LoVo (cell line): ENCODE data around the gene DDAH1.
"Not testable (repeated sequence)": the region's sequence is repeated elsewhere in the genome, so short reads cannot be mapped to it uniquely, and the experiment has no call there.

Source experiments
- DNase-seq: peaks from one replicate; pipeline ENCODE4 v3.0.0-alpha.2; 2016; ENCODE audit warnings: low spot score

Gene DDAH1

GRCh38 chr1:85359874-85360721 lies 104.9 kb downstream of the DDAH1 start:
- peak; percentile 15 for DNase-seq

GRCh38 chr1:85358702-85359438 lies 106.1 kb downstream of the DDAH1 start:
- no peak for DNase-seq

GRCh38 chr1:85357817-85358216 lies 107.1 kb downstream of the DDAH1 start:
- DNase-seq = no peak

GRCh38 chr1:85356130-85356529 lies 108.8 kb downstream of the DDAH1 start:
- DNase-seq = no peak

GRCh38 chr1:85352055-85352454 lies 112.9 kb downstream of the DDAH1 start:
- DNase-seq = no peak

GRCh38 chr1:85351202-85351828 lies 113.6 kb downstream of the DDAH1 start:
- DNase-seq = no peak

GRCh38 chr1:85349224-85349623 lies 115.7 kb downstream of the DDAH1 start:
- no peak for DNase-seq

GRCh38 chr1:85347908-85348307 lies 117.1 kb downstream of the DDAH1 start:
- no peak for DNase-seq

- not testable (repeated sequence) for DNase-seq
Observed at GRCh38 chr1:85347275-85347674, 117.7 kb downstream of the DDAH1 start.

GRCh38 chr1:85344256-85344694 lies 120.7 kb downstream of the DDAH1 start:
- peak; percentile 32 for DNase-seq

- DNase-seq = peak; percentile 48
Observed at GRCh38 chr1:85343612-85344255, 121.2 kb downstream of the DDAH1 start.

- DNase-seq = no peak
Observed at GRCh38 chr1:85343213-85343611, 121.7 kb downstream of the DDAH1 start.

GRCh38 chr1:85342207-85342606 lies 122.8 kb downstream of the DDAH1 start:
- no peak for DNase-seq

- DNase-seq = peak; percentile 25
Observed at GRCh38 chr1:85340427-85340826, 124.5 kb downstream of the DDAH1 start.

- no peak for DNase-seq
Observed at GRCh38 chr1:85339656-85340399, 125.1 kb downstream of the DDAH1 start.

GRCh38 chr1:85339089-85339488 lies 125.9 kb downstream of the DDAH1 start:
- DNase-seq = peak; percentile 67

- no peak for DNase-seq
Observed at GRCh38 chr1:85334962-85335361, 130.0 kb downstream of the DDAH1 start.

GRCh38 chr1:85333186-85333585 lies 131.8 kb downstream of the DDAH1 start:
- no peak for DNase-seq

GRCh38 chr1:85332575-85332974 lies 132.4 kb downstream of the DDAH1 start:
- DNase-seq = no peak

- peak; percentile 17 for DNase-seq
Observed at GRCh38 chr1:85330711-85331290, 134.2 kb downstream of the DDAH1 start.

GRCh38 chr1:85330214-85330631 lies 134.7 kb downstream of the DDAH1 start:
- peak; percentile 61 for DNase-seq
